Activated CD4-positive, alpha-beta T cell treated with anti-CD3 and anti-CD28 coated beads, Interleukin-2, amount 50 U/mL, for 24 hours (primary cell): ENCODE measurements around the gene CDYL2.

ENCODE experiments used
- DNase-seq, 2 donors: peaks; one replicate each; pipeline ENCODE4 v3.0.0-alpha.2; 2020; ENCODE audit warnings: low read depth in 1 of 2, low spot score in 1 of 2

The CDYL2 gene

GRCh38 chr16:80556481-80556880 lies 247.9 kb downstream of the CDYL2 start:
- DNase-seq = no peak

DNA sequence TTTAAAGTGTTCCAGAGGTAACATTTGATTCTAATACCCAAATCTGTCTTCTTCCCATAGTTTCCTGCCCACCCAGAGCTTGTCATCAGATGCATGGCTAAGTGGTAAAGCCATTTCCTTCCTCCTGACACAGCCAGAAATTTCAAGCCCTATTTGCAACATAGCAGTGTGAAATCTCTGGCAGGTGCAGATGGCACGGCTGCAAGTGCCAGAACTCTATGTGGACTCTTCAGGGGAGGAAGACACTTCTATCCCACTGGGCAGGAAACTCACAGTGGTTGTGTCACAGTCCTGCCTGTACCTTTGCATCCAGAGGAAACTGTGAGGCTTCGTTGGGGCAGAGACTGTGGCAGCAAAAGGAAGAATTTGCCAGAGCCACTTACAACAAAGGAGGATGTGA lies 250.4 kb downstream of the CDYL2 start:
- DNase-seq = no peak

GRCh38 chr16:80552277-80552676 lies 252.1 kb downstream of the CDYL2 start:
- no peak for DNase-seq
